Activated T-helper 9 cell treated with anti-CD3 and anti-CD28 coated beads, Interleukin-2, amount 50 U/mL, for 16 hours (primary cell): ENCODE results near the gene ABCA8.
"Not testable (repeated sequence)": the region's sequence is repeated elsewhere in the genome, so short reads cannot be mapped to it uniquely, and the experiment has no call there.

ENCODE experiments used
- DNase-seq: peaks from one replicate; pipeline ENCODE4 v3.0.0-alpha.2; 2020; ENCODE audit warnings: low read depth

Gene ABCA8

GRCh38 chr17:68955181-68955841 is at the start of gene ABCA8:
TSS of gene ABCA8 (minus strand) at chr17:68955392. CDS start at chr17:68942034, 13,358 bp downstream.
- DNase-seq, result no peak

- DNase-seq, result not testable (repeated sequence)
Measured at GRCh38 chr17:69004759-69005158, 49.6 kb upstream of the ABCA8 start.

- DNase-seq, result not testable (repeated sequence)
Measured at GRCh38 chr17:68999743-69000142, 44.6 kb upstream of the ABCA8 start.

GRCh38 chr17:68993112-68993511 is 37.9 kb upstream of the ABCA8 start:
- no peak for DNase-seq

- no peak for DNase-seq
Measured at GRCh38 chr17:68987966-68988365, 32.8 kb upstream of the ABCA8 start.

- no peak for DNase-seq
Measured at GRCh38 chr17:68981288-68981687, 26.1 kb upstream of the ABCA8 start.

- no peak for DNase-seq
Measured at GRCh38 chr17:68973098-68973846, 18.1 kb upstream of the ABCA8 start.

GRCh38 chr17:68972119-68972704 is 17.0 kb upstream of the ABCA8 start:
- DNase-seq, result no peak

GRCh38 chr17:68969101-68969500 is 13.9 kb upstream of the ABCA8 start:
- no peak for DNase-seq

GRCh38 chr17:68963958-68964357 is 8.8 kb upstream of the ABCA8 start:
- DNase-seq, result no peak

- DNase-seq, result no peak
Measured at GRCh38 chr17:68961214-68961882, 6.2 kb upstream of the ABCA8 start.

- not testable (repeated sequence) for DNase-seq
Measured at GRCh38 chr17:68959117-68959516, 3.9 kb upstream of the ABCA8 start.

GRCh38 chr17:68957944-68958343 is 2.8 kb upstream of the ABCA8 start:
- DNase-seq, result no peak

GRCh38 chr17:68954146-68954896 is 871 bp downstream of the ABCA8 start:
- no peak for DNase-seq

- DNase-seq, result no peak
Measured at GRCh38 chr17:68953340-68953997, 1.7 kb downstream of the ABCA8 start.

- DNase-seq, result no peak
Measured at GRCh38 chr17:68950725-68951124, 4.5 kb downstream of the ABCA8 start.

- DNase-seq, result not testable (repeated sequence)
Measured at GRCh38 chr17:68947868-68948267, 7.3 kb downstream of the ABCA8 start.

- DNase-seq, result no peak
Measured at GRCh38 chr17:68944435-68945035, 10.7 kb downstream of the ABCA8 start.

- not testable (repeated sequence) for DNase-seq
Measured at GRCh38 chr17:68943812-68944182, 11.4 kb downstream of the ABCA8 start.

GRCh38 chr17:68943123-68943811 is 11.9 kb downstream of the ABCA8 start:
- no peak for DNase-seq
